Astrocyte (in vitro differentiated cells and primary cell): ENCODE measurements around the gene ANKRD44. TPM values are rescaled to one million over a fixed set of nuclear protein-coding genes. Genes with fewer than 3 reads are reported as not detected.

ENCODE experiments used
- DNase-seq: peaks from one replicate; pipeline ENCODE4 v3.0.0-alpha.2; 2010; ENCODE audit warnings: low read depth
- FAIRE-seq: peaks from 2 replicates; lab custom pipeline; 2011; peaks lifted over from hg19 to GRCh38; lab: Jason Lieb, UNC
- H2AFZ ChIP-seq: 2 replicates; pipeline ENCODE4 v1.6.0; 2012; ENCODE audit warnings: low read depth, low read length, inconsistent platforms
- H3K27ac ChIP-seq: 2 replicates; pipeline ENCODE4 v1.5.1; 2011; ENCODE audit warnings: low read depth, low read length, inconsistent platforms
- H3K27me3 ChIP-seq: 2 replicates; pipeline ENCODE4 v1.6.0; 2011; ENCODE audit warnings: low read length, inconsistent platforms; ENCODE audit not compliant: insufficient read depth
- H3K36me3 ChIP-seq: 2 replicates; pipeline ENCODE4 v1.5.1; 2011; ENCODE audit warnings: low read length, inconsistent platforms; ENCODE audit not compliant: insufficient read depth
- H3K4me1 ChIP-seq: 2 replicates; pipeline ENCODE4 v1.5.1; 2011; ENCODE audit warnings: low read length, inconsistent platforms; ENCODE audit not compliant: insufficient read depth
- H3K4me2 ChIP-seq: 2 replicates; pipeline ENCODE4 v1.6.0; 2012; ENCODE audit warnings: low read length, inconsistent platforms
- H3K4me3 ChIP-seq: 2 replicates; pipeline ENCODE4 v1.5.1; 2011; ENCODE audit warnings: low read depth, mild to moderate bottlenecking, low read length, inconsistent platforms; ENCODE audit not compliant: insufficient read depth
- H3K79me2 ChIP-seq: 2 replicates; pipeline ENCODE4 v1.6.0; 2012; ENCODE audit warnings: mild to moderate bottlenecking, low read length, inconsistent platforms; ENCODE audit not compliant: insufficient read depth
- H3K9ac ChIP-seq: 2 replicates; pipeline ENCODE4 v1.6.0; 2012; ENCODE audit warnings: mild to moderate bottlenecking, low read length, inconsistent platforms
- H3K9me3 ChIP-seq: 2 replicates; pipeline ENCODE4 v1.5.1; 2012; ENCODE audit warnings: low read depth, mild to moderate bottlenecking, low read length, inconsistent platforms; ENCODE audit not compliant: insufficient read depth
- H4K20me1 ChIP-seq: 2 replicates; pipeline ENCODE4 v1.6.0; 2012; ENCODE audit warnings: low read length, inconsistent platforms; ENCODE audit not compliant: insufficient read depth
- H3K27ac Mint-ChIP-seq: one replicate; pipeline ENCODE4 v1.8.0; 2021; ENCODE audit warnings: mild to moderate bottlenecking, mixed read lengths; ENCODE audit not compliant: unreplicated experiment
- H3K27me3 Mint-ChIP-seq: one replicate; pipeline ENCODE4 v1.8.0; 2021; ENCODE audit warnings: low read depth, mixed read lengths; ENCODE audit not compliant: unreplicated experiment
- H3K36me3 Mint-ChIP-seq: one replicate; pipeline ENCODE4 v1.8.0; 2021; ENCODE audit warnings: low read depth, mixed read lengths; ENCODE audit not compliant: unreplicated experiment
- H3K4me1 Mint-ChIP-seq: one replicate; pipeline ENCODE4 v1.8.0; 2021; ENCODE audit warnings: low read depth, mixed read lengths; ENCODE audit not compliant: unreplicated experiment
- H3K4me3 Mint-ChIP-seq: one replicate; pipeline ENCODE4 v1.8.0; 2021; ENCODE audit warnings: mild to moderate bottlenecking, moderate library complexity, mixed read lengths; ENCODE audit not compliant: unreplicated experiment
- H3K9me3 Mint-ChIP-seq: one replicate; pipeline ENCODE4 v1.8.0; 2021; ENCODE audit warnings: mild to moderate bottlenecking, mixed read lengths; ENCODE audit not compliant: unreplicated experiment
- EZH2 ChIP-seq: IDR thresholded peaks from 2 replicates; pipeline ENCODE4 v1.6.1; 2012; ENCODE audit warnings: mild to moderate bottlenecking, low read length, inconsistent platforms; ENCODE audit not compliant: insufficient read depth
- total RNA-seq: library from RNA; stranded (reverse); gene quantifications from 2 replicates; pipeline ENCODE4 v1.2.1, GENCODE V29; 2021
- TF ChIP-seq, protein P1 (sequence below): IDR thresholded peaks from 2 replicates; pipeline ENCODE4 v1.5.1; 2011; ENCODE audit warnings: low read depth, mild to moderate bottlenecking, inconsistent platforms, low read length, moderate library complexity; ENCODE audit not compliant: insufficient read depth

ANKRD44 gene
- total RNA-seq, 1 donor from 2014 or later, result 7.2 TPM

DNA sequence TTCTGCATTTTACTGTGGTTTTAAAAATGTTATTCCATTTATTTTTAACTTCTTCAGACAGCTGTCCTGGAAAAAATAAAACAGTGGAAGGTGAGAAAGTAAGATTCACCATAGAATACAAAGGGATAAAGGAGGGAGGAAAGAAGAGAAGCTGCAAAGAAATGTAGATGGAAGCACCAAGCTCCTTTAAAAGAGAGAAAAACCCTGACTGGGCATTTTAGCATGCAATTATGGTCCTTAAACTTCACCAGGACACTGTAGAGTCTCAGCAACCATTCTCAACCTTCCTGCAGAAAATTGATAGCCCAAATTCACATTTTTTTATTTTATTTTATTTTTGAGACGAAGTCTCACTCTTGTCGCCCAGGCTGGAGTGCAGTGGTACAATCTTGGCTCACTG lies 11.6 kb upstream of the ANKRD44 start:
- Histone ChIP-seq H3K9ac (no peak overlapping the region), H3K9me3 (no peaks in the 10 kb centered on the region), H3K36me3 (no peaks in the 10 kb centered on the region), H3K4me2 (no peak overlapping the region), H4K20me1 (no peaks in the 10 kb centered on the region), H3K4me1 (no peaks in the 10 kb centered on the region), H3K27me3 (peaks cover 6% of the 10 kb centered on the region), H3K4me3 (no peak overlapping the region), H3K79me2 (no peaks in the 10 kb centered on the region), H3K27ac (no peak overlapping the region), H2AFZ (no peak overlapping the region)
- DNase-seq (no peak), FAIRE-seq (no peak)
- Mint-ChIP-seq H3K4me1 (no peaks in the 10 kb centered on the region), H3K9me3 (peaks cover 2% of the 10 kb centered on the region), H3K27me3 (peaks cover 7% of the 10 kb centered on the region), H3K36me3 (no peaks in the 10 kb centered on the region), H3K4me3 (no peak overlapping the region), H3K27ac (no peak overlapping the region)
- TF ChIP-seq, protein P1, sequence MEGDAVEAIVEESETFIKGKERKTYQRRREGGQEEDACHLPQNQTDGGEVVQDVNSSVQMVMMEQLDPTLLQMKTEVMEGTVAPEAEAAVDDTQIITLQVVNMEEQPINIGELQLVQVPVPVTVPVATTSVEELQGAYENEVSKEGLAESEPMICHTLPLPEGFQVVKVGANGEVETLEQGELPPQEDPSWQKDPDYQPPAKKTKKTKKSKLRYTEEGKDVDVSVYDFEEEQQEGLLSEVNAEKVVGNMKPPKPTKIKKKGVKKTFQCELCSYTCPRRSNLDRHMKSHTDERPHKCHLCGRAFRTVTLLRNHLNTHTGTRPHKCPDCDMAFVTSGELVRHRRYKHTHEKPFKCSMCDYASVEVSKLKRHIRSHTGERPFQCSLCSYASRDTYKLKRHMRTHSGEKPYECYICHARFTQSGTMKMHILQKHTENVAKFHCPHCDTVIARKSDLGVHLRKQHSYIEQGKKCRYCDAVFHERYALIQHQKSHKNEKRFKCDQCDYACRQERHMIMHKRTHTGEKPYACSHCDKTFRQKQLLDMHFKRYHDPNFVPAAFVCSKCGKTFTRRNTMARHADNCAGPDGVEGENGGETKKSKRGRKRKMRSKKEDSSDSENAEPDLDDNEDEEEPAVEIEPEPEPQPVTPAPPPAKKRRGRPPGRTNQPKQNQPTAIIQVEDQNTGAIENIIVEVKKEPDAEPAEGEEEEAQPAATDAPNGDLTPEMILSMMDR, result no peak
- no peak for TF ChIP-seq EZH2

DNA sequence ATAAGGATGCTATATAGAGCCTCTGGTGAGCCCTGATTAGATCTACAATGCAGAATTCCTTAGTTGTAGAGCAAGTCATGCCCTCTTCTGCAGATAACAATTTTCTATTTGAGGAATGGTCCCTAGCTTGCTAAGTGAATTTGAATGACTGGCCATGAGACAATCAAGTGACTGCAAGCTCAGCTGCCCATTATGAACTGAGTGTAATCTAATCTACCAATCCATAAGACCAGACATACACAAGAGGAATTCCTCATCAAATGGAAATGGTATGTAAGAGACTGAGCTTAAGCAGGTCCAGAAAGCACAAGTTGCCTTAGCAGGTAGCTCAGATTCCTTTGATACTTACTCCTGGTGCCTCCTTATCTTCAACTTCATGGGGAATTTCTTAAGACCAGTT lies 4.8 kb upstream of the ANKRD44 start:
- FAIRE-seq (no peak), DNase-seq (no peak)
- Mint-ChIP-seq H3K27ac (no peak overlapping the region), H3K4me1 (peaks cover 8% of the 10 kb centered on the region), H3K36me3 (no peaks in the 10 kb centered on the region), H3K9me3 (no peaks in the 10 kb centered on the region), H3K27me3 (peaks cover 4% of the 10 kb centered on the region), H3K4me3 (no peak overlapping the region)
- Histone ChIP-seq H3K9me3 (no peaks in the 10 kb centered on the region), H3K79me2 (no peaks in the 10 kb centered on the region), H3K27ac (no peak overlapping the region), H3K9ac (no peak overlapping the region), H3K4me2 (no peak overlapping the region), H4K20me1 (no peaks in the 10 kb centered on the region), H3K4me1 (peaks cover 9% of the 10 kb centered on the region), H3K36me3 (no peaks in the 10 kb centered on the region), H3K27me3 (no peaks in the 10 kb centered on the region), H2AFZ (no peak overlapping the region), H3K4me3 (no peak overlapping the region)
- TF ChIP-seq EZH2, result no peak
- TF ChIP-seq, protein P1, result no peak

DNA sequence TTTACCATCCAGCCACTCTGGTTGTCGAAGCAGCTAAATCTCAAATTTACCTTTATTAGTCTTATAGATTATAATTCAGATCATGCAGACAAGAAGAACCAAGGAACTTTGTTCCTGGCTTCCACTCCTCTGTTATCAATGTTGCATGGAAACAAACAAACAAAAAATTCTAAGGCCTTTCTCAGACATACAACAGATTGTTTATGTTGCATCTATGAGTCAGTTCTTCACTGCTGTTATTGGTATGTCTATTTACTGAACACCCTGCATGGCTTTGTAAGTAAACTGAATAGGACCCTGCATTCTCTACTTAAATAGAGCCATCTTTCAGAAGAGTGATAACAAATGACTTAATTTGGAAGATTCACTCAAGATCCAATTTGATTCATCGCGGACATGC lies 1.6 kb upstream of the ANKRD44 start:
- H3K27ac ChIP-seq, result no peak overlapping the region
- DNase-seq, result no peak
- no peak overlapping the region for H3K4me2 ChIP-seq
- peaks cover 4% of the 10 kb centered on the region for H3K27me3 Mint-ChIP-seq
- H3K4me3 Mint-ChIP-seq, result no peak overlapping the region
- no peaks in the 10 kb centered on the region for H3K9me3 Mint-ChIP-seq
- no peaks in the 10 kb centered on the region for H3K9me3 ChIP-seq
- no peak overlapping the region for H2AFZ ChIP-seq
- TF ChIP-seq EZH2, result no peak
- TF ChIP-seq, protein P1, result no peak
- H3K9ac ChIP-seq, result no peak overlapping the region
- peaks cover 8% of the 10 kb centered on the region for H3K4me1 Mint-ChIP-seq
- H3K4me3 ChIP-seq, result no peak overlapping the region
- peaks cover 13% of the 10 kb centered on the region for H3K4me1 ChIP-seq
- no peaks in the 10 kb centered on the region for H3K79me2 ChIP-seq
- no peak for FAIRE-seq
- no peaks in the 10 kb centered on the region for H4K20me1 ChIP-seq
- H3K27ac Mint-ChIP-seq, result no peak overlapping the region
- H3K36me3 ChIP-seq, result no peaks in the 10 kb centered on the region
- no peaks in the 10 kb centered on the region for H3K36me3 Mint-ChIP-seq
- no peaks in the 10 kb centered on the region for H3K27me3 ChIP-seq
